SK-N-SH (cell line): ENCODE measurements around the gene ST7. TPM values are rescaled to one million over a fixed set of nuclear protein-coding genes. Genes with fewer than 3 reads are reported as not detected.

Experiments used
- CTCF ChIA-PET: fragments of 300-600, 350-600 bp; formaldehyde crosslinking; extraction: SDS; loops from one replicate; lab custom pipeline; 2021; lab: Yijun Ruan, JAX
- POLR2A ChIA-PET: fragments of 350-600 bp; sonication (Branson Sonifier 250); formaldehyde crosslinking; extraction: SDS; loops from one replicate; lab custom pipeline; 2020; ENCODE audit warnings: antibody characterized with exemption, inconsistent platforms; lab: Yijun Ruan, JAX
- DNase-seq: peaks from one replicate; pipeline ENCODE4 v3.0.0; 2012
- H2AFZ ChIP-seq: fragments of 200-600 bp; sonication (generic); 2 replicates; pipeline ENCODE4 v1.8.1; 2016; ENCODE audit warnings: antibody characterized with exemption, mild to moderate bottlenecking, low read depth
- H3F3A ChIP-seq: fragments of 200-600 bp; sonication (generic); replicated peaks from 2 replicates; pipeline ENCODE3; 2016; ENCODE audit warnings: antibody characterized with exemption, mild to moderate bottlenecking; ENCODE audit not compliant: insufficient read depth
- H3K27ac ChIP-seq, 2 experiments: fragments of 200-500 bp in 1 of 2; fragments of 200-600 bp in 1 of 2; sonication (Bioruptor generic) in 1 of 2; sonication (generic), shearing (Covaris generic) in 1 of 2; 2 replicates each; pipeline versions ENCODE4 v1.5.1 to v1.6.1; 2014 to 2016; ENCODE audit warnings: low read depth in 2 of 2, inconsistent platforms in 1 of 2, low read length in 1 of 2, mild to moderate bottlenecking in 1 of 2, mixed read lengths in 1 of 2
- H3K27me3 ChIP-seq: fragments of 200-600 bp; sonication (generic), shearing (Covaris generic); 2 replicates; pipeline ENCODE4 v1.6.1; 2016; ENCODE audit warnings: mixed run types; ENCODE audit not compliant: insufficient read depth
- H3K36me3 ChIP-seq, 2 experiments: fragments of 200-500 bp in 1 of 2; fragments of 200-600 bp in 1 of 2; sonication (Bioruptor generic) in 1 of 2; sonication (generic) in 1 of 2; replicated peaks in 1 of 2; 2 replicates each; pipeline versions ENCODE3 to v1.5.1; 2014 to 2016; ENCODE audit warnings: low read length in 1 of 2, mild to moderate bottlenecking in 1 of 2; ENCODE audit not compliant: insufficient read depth in 2 of 2, control insufficient read depth in 1 of 2
- H3K4me1 ChIP-seq, 2 experiments: fragments of 200-500 bp in 1 of 2; fragments of 200-600 bp in 1 of 2; sonication (Bioruptor generic) in 1 of 2; sonication (generic), shearing (Covaris generic) in 1 of 2; 2 replicates each; pipeline versions ENCODE4 v1.5.1 to v1.6.1; 2014 to 2016; ENCODE audit warnings: low read depth in 1 of 2, low read length in 1 of 2, mixed run types in 1 of 2; ENCODE audit not compliant: insufficient read depth in 2 of 2, control insufficient read depth in 1 of 2
- H3K4me2 ChIP-seq: fragments of 200-600 bp; sonication (generic), shearing (Covaris generic); 2 replicates; pipeline ENCODE4 v1.6.1; 2017; ENCODE audit warnings: mixed run types
- H3K4me3 ChIP-seq, 2 experiments: fragments of 200-500 bp in 1 of 2; fragments of 200-600 bp in 1 of 2; sonication (Bioruptor generic) in 1 of 2; sonication (generic), shearing (Covaris generic) in 1 of 2; 2 replicates each; pipeline versions ENCODE4 v1.5.1 to v1.8.1; 2014 to 2016; ENCODE audit warnings: low read depth in 2 of 2, inconsistent platforms in 1 of 2, low read length in 1 of 2, mild to moderate bottlenecking in 1 of 2, mixed read lengths in 1 of 2, moderate library complexity in 1 of 2
- H3K79me2 ChIP-seq: fragments of 200-600 bp; sonication (generic); 2 replicates; pipeline ENCODE4 v1.8.1; 2017; ENCODE audit warnings: mild to moderate bottlenecking; ENCODE audit not compliant: insufficient read depth
- H3K9ac ChIP-seq: fragments of 200-600 bp; sonication (generic); 2 replicates; pipeline ENCODE4 v1.6.1; 2017; ENCODE audit warnings: mixed run types
- H3K9me2 ChIP-seq: fragments of 200-600 bp; sonication (generic); 2 replicates; pipeline ENCODE4 v1.6.1; 2017; ENCODE audit warnings: mixed run types
- H3K9me3 ChIP-seq: fragments of 200-600 bp; sonication (generic); 2 replicates; pipeline ENCODE4 v1.6.1; 2017; ENCODE audit warnings: mixed run types, mild to moderate bottlenecking, moderate library complexity
- H4K20me1 ChIP-seq: fragments of 200-600 bp; sonication (generic); 2 replicates; pipeline ENCODE4 v1.6.1; 2017; ENCODE audit warnings: mild to moderate bottlenecking, mixed run types; ENCODE audit not compliant: insufficient read depth
- ELF1 ChIP-seq: IDR thresholded peaks from 2 replicates; pipeline ENCODE4 v1.4.0; 2012
- EZH2phosphoT487 ChIP-seq: fragments of 200-600 bp; sonication (generic); IDR thresholded peaks from 2 replicates; pipeline ENCODE4 v1.6.1; 2017; ENCODE audit warnings: low read depth, mixed run types, mild to moderate bottlenecking, antibody characterized with exemption, moderate library complexity, borderline replicate concordance
- FOXM1 ChIP-seq: IDR thresholded peaks from 2 replicates; pipeline ENCODE4 v1.4.0; 2012; ENCODE audit warnings: low read depth, mild to moderate bottlenecking
- GATA2 ChIP-seq: sonication (generic); formaldehyde crosslinking; IDR thresholded peaks from 2 replicates; pipeline ENCODE4 v1.5.0; 2020; ENCODE audit warnings: mild to moderate bottlenecking, missing genetic modification reagents
- MAX ChIP-seq: IDR thresholded peaks from 2 replicates; pipeline ENCODE4 v1.4.0; 2012; ENCODE audit warnings: low read depth
- NFIC ChIP-seq: IDR thresholded peaks from 2 replicates; pipeline ENCODE4 v1.4.0; 2012; ENCODE audit warnings: borderline replicate concordance
- RAD21 ChIP-seq: IDR thresholded peaks from 2 replicates; pipeline ENCODE4 v1.6.1; 2012; ENCODE audit warnings: mild to moderate bottlenecking, low read length
- REST ChIP-seq: IDR thresholded peaks from 2 replicates; pipeline ENCODE4 v1.6.1; 2012; ENCODE audit warnings: mild to moderate bottlenecking, low read depth, low read length, moderate library complexity
- TCF12 ChIP-seq: IDR thresholded peaks from 2 replicates; pipeline ENCODE4 v1.4.0; 2012
- USF1 ChIP-seq: IDR thresholded peaks from 2 replicates; pipeline ENCODE4 v1.4.0; 2012; ENCODE audit warnings: low read depth, borderline replicate concordance
- WGBS: methylation state at CpG from one replicate; pipeline ENCODE4 v1.1.6; 2017; ENCODE audit warnings: low lambda C conversion rate; 5-methylcytosine and 5-hydroxymethylcytosine counted together
- polyA plus RNA-seq, 3 experiments: library from polyadenylated mRNA; depleted of rRNA; stranded (reverse); fragments of >200 nt; gene quantifications; 2 replicates each; pipeline ENCODE4 v1.2.3, GENCODE V29; 2012
- TF ChIP-seq, protein P1 (sequence below): fragments of 200-600 bp; sonication (generic); IDR thresholded peaks from 2 replicates; pipeline ENCODE4 v1.6.1; 2017; ENCODE audit warnings: antibody characterized with exemption, mild to moderate bottlenecking, moderate library complexity
- TF ChIP-seq, protein P2 (sequence below): fragments of 150-350 bp; IDR thresholded peaks from 2 replicates; pipeline ENCODE4 v1.6.1; 2016; ENCODE audit warnings: mild to moderate bottlenecking, low read depth, low read length
- TF ChIP-seq, protein P3 (sequence below): IDR thresholded peaks from 2 replicates; pipeline ENCODE4; 2012
- TF ChIP-seq, protein P4 (sequence below): IDR thresholded peaks from 2 replicates; pipeline ENCODE4 v1.4.0; 2012; ENCODE audit warnings: low read depth, borderline replicate concordance

The ST7 gene
- polyA plus RNA-seq, 1 of the 3 experiments (the other 2 are of a cell fraction), result 23.5 TPM

GRCh38 chr7:117237646-117238045, 284.3 kb downstream of the ST7 start:
- Histone ChIP-seq H3F3A (no peaks in the 10 kb centered on the region), H3K36me3 (no peaks in the 10 kb centered on the region), H3K27ac (no peak overlapping the region), H3K4me3 (no peak overlapping the region), H3K79me2 (no peaks in the 10 kb centered on the region), H3K9ac (no peak overlapping the region), H4K20me1 (no peaks in the 10 kb centered on the region), H3K4me1 (no peaks in the 10 kb centered on the region), H3K4me2 (no peak overlapping the region), H3K9me3 (peaks cover 10% of the 10 kb centered on the region)
- 48% methylated on average over 5 of the region's 5 CpGs for WGBS
- no peak for DNase-seq
- CTCF ChIA-PET, result interaction anchor here (1.5 kb wide), 1 partner anchor 13 kb away, joined by 4 read pairs; no protein-coding TSS in a partner anchor
- TF ChIP-seq, protein P1, sequence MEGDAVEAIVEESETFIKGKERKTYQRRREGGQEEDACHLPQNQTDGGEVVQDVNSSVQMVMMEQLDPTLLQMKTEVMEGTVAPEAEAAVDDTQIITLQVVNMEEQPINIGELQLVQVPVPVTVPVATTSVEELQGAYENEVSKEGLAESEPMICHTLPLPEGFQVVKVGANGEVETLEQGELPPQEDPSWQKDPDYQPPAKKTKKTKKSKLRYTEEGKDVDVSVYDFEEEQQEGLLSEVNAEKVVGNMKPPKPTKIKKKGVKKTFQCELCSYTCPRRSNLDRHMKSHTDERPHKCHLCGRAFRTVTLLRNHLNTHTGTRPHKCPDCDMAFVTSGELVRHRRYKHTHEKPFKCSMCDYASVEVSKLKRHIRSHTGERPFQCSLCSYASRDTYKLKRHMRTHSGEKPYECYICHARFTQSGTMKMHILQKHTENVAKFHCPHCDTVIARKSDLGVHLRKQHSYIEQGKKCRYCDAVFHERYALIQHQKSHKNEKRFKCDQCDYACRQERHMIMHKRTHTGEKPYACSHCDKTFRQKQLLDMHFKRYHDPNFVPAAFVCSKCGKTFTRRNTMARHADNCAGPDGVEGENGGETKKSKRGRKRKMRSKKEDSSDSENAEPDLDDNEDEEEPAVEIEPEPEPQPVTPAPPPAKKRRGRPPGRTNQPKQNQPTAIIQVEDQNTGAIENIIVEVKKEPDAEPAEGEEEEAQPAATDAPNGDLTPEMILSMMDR, result no peak
- TF ChIP-seq, protein P2, sequence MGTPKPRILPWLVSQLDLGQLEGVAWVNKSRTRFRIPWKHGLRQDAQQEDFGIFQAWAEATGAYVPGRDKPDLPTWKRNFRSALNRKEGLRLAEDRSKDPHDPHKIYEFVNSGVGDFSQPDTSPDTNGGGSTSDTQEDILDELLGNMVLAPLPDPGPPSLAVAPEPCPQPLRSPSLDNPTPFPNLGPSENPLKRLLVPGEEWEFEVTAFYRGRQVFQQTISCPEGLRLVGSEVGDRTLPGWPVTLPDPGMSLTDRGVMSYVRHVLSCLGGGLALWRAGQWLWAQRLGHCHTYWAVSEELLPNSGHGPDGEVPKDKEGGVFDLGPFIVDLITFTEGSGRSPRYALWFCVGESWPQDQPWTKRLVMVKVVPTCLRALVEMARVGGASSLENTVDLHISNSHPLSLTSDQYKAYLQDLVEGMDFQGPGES, result no peak
- TF ChIP-seq, protein P3, sequence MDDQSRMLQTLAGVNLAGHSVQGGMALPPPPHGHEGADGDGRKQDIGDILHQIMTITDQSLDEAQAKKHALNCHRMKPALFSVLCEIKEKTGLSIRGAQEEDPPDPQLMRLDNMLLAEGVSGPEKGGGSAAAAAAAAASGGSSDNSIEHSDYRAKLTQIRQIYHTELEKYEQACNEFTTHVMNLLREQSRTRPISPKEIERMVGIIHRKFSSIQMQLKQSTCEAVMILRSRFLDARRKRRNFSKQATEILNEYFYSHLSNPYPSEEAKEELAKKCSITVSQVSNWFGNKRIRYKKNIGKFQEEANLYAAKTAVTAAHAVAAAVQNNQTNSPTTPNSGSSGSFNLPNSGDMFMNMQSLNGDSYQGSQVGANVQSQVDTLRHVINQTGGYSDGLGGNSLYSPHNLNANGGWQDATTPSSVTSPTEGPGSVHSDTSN, result no peak
- TF ChIP-seq FOXM1 (no peak), USF1 (no peak), NFIC (no peak), GATA2 (CRISPR knock-in tag) (no peak), TCF12 (no peak), REST (no peak), ELF1 (no peak), RAD21 (no peak), EZH2phosphoT487 (no peak), MAX (no peak)
- TF ChIP-seq, protein P4, sequence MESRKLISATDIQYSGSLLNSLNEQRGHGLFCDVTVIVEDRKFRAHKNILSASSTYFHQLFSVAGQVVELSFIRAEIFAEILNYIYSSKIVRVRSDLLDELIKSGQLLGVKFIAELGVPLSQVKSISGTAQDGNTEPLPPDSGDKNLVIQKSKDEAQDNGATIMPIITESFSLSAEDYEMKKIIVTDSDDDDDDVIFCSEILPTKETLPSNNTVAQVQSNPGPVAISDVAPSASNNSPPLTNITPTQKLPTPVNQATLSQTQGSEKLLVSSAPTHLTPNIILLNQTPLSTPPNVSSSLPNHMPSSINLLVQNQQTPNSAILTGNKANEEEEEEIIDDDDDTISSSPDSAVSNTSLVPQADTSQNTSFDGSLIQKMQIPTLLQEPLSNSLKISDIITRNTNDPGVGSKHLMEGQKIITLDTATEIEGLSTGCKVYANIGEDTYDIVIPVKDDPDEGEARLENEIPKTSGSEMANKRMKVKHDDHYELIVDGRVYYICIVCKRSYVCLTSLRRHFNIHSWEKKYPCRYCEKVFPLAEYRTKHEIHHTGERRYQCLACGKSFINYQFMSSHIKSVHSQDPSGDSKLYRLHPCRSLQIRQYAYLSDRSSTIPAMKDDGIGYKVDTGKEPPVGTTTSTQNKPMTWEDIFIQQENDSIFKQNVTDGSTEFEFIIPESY, result no peak
- TF ChIP-seq, all 33 proteins: peak for 0
- no peaks in the 10 kb centered on the region for H3K9me2 ChIP-seq
- no peaks in the 10 kb centered on the region for H3K27me3 ChIP-seq
- POLR2A ChIA-PET, result no interaction called here
- H2AFZ ChIP-seq, result no peak overlapping the region; the same call in 1 of the 2 replicates
